ENCODE data around the gene GANC.

Gene GANC

GRCh38 chr15:42385980-42386700 is 113.1 kb downstream of the GANC start:
- DNase-seq = no peak

GRCh38 chr15:42387603-42388002 is 114.6 kb downstream of the GANC start:
- DNase-seq = no peak

- no peak for DNase-seq
Observed at GRCh38 chr15:42392309-42393024, 119.5 kb downstream of the GANC start.

- no peak for DNase-seq
Observed at GRCh38 chr15:42394106-42394505, 121.1 kb downstream of the GANC start.

GRCh38 chr15:42395838-42396237 is 122.8 kb downstream of the GANC start:
- no peak for DNase-seq

GRCh38 chr15:42401544-42402454 is 128.8 kb downstream of the GANC start:
- DNase-seq = no peak

GRCh38 chr15:42402455-42403205 is 129.6 kb downstream of the GANC start:
- no peak for DNase-seq

- no peak for DNase-seq
Observed at GRCh38 chr15:42403389-42403788, 130.4 kb downstream of the GANC start.

- DNase-seq = no peak
Observed at GRCh38 chr15:42404461-42405235, 131.6 kb downstream of the GANC start.

GRCh38 chr15:42405863-42406482 is 133.0 kb downstream of the GANC start:
- no peak for DNase-seq
